Ecto neural progenitor cell (in vitro differentiated cells): ENCODE measurements around the gene PAF1.
A peak's percentile ranks its signal among the peaks of the same experiment; 100 is the strongest.

Source experiments
- DNase-seq: peaks from one replicate; pipeline ENCODE4 v3.0.0-alpha.2; 2018; ENCODE audit warnings: low spot score

PAF1 gene

GRCh38 chr19:39417463-39418181, 26.7 kb upstream of the PAF1 start:
- DNase-seq = no peak

GRCh38 chr19:39416152-39417120, 25.5 kb upstream of the PAF1 start:
- DNase-seq = no peak

- no peak for DNase-seq
Measured at GRCh38 chr19:39415111-39416046, 24.5 kb upstream of the PAF1 start.

- DNase-seq = peak; percentile 71
Measured at GRCh38 chr19:39413911-39414608, 23.2 kb upstream of the PAF1 start.

GRCh38 chr19:39413272-39413910, 22.5 kb upstream of the PAF1 start:
- peak; percentile 85 for DNase-seq

- DNase-seq = no peak
Measured at GRCh38 chr19:39412867-39413271, 22.0 kb upstream of the PAF1 start.

GRCh38 chr19:39412100-39412866, 21.4 kb upstream of the PAF1 start, which contains the start of gene PLEKHG2:
Gene PLEKHG2, plus strand, starts transcription at chr19:39412669. Its CDS starts 1,418 bp downstream, at chr19:39414087.
- DNase-seq = peak; percentile 100

GRCh38 chr19:39411832-39412099, 20.9 kb upstream of the PAF1 start:
- no peak for DNase-seq

GRCh38 chr19:39411081-39411831, 20.4 kb upstream of the PAF1 start:
- no peak for DNase-seq

GRCh38 chr19:39410831-39411080, 19.9 kb upstream of the PAF1 start:
- no peak for DNase-seq

GRCh38 chr19:39410017-39410830, 19.3 kb upstream of the PAF1 start:
- DNase-seq = peak; percentile 71

- peak; percentile 67 for DNase-seq
Measured at GRCh38 chr19:39409208-39410016, 18.5 kb upstream of the PAF1 start.

GRCh38 chr19:39408392-39409207, 17.7 kb upstream of the PAF1 start:
- no peak for DNase-seq

- no peak for DNase-seq
Measured at GRCh38 chr19:39407660-39408391, 16.9 kb upstream of the PAF1 start.

GRCh38 chr19:39407410-39407659, 16.4 kb upstream of the PAF1 start:
- DNase-seq = no peak

- DNase-seq = peak; percentile 89
Measured at GRCh38 chr19:39406656-39407409, 15.9 kb upstream of the PAF1 start, which contains the start of gene ZFP36. Gene ZFP36, plus strand, starts transcription at chr19:39406847. Its CDS starts 58 bp downstream, at chr19:39406905.
